Measurements from ENCODE around the gene CDH18.

- TF ChIP-seq CTCF (IDR thresholded peaks at IDR 0.05; ENCODE audit: low read length), result no peak
- no peak for TF ChIP-seq EZH2phosphoT487 (IDR thresholded peaks at IDR 0.05; ENCODE audit: low read length)
- no peak for TF ChIP-seq EZH2 (optimal IDR thresholded peaks at IDR 0.05; ENCODE audit: low read depth, low read length)
These were observed 192.8 kb downstream of the CDH18 start for GRCh38 chr5:19795218-19795617.

All from MM.1S (cell line).